ENCODE data around the gene CACNA1D.

CACNA1D gene

GRCh38 chr3:53709256-53709655 is 214.8 kb downstream of the CACNA1D start:
- in situ Hi-C loops (cut with MboI; ENCODE audit: low sequenced_read_pairs, unreplicated experiment): no loop called here
- TF ChIP-seq CTCF (IDR thresholded peaks at IDR 0.05; ENCODE audit: borderline replicate concordance, control extremely low read depth, extremely low read depth, insufficient read depth, missing control alignments): no peak
- DNase-seq (ENCODE audit: low spot score): no peak

GRCh38 chr3:53709860-53710674 is 215.7 kb downstream of the CACNA1D start:
- in situ Hi-C loops (cut with MboI; ENCODE audit: low sequenced_read_pairs, unreplicated experiment): loop anchor here (10.0 kb wide), 1 partner anchor 335 kb away; no protein-coding TSS in a partner anchor
- peak; percentile 75 for TF ChIP-seq CTCF (IDR thresholded peaks at IDR 0.05; ENCODE audit: borderline replicate concordance, control extremely low read depth, extremely low read depth, insufficient read depth, missing control alignments)
- DNase-seq (ENCODE audit: low spot score): peak; percentile 73

- in situ Hi-C loops (cut with MboI; ENCODE audit: low sequenced_read_pairs, unreplicated experiment): loop anchor here (10.0 kb wide), 1 partner anchor 337 kb away; no protein-coding TSS in a partner anchor
- no peak for DNase-seq (ENCODE audit: low spot score)
- TF ChIP-seq CTCF (IDR thresholded peaks at IDR 0.05; ENCODE audit: borderline replicate concordance, control extremely low read depth, extremely low read depth, insufficient read depth, missing control alignments): no peak
Measured at GRCh38 chr3:53711387-53711786, 217.0 kb downstream of the CACNA1D start.

GRCh38 chr3:53712817-53713388 is 218.5 kb downstream of the CACNA1D start:
- in situ Hi-C loops (cut with MboI; ENCODE audit: low sequenced_read_pairs, unreplicated experiment): loop anchor here (10.0 kb wide), 1 partner anchor 338 kb away; no protein-coding TSS in a partner anchor
- no peak for DNase-seq (ENCODE audit: low spot score)
- TF ChIP-seq CTCF (IDR thresholded peaks at IDR 0.05; ENCODE audit: borderline replicate concordance, control extremely low read depth, extremely low read depth, insufficient read depth, missing control alignments): no peak

GRCh38 chr3:53713626-53714025 is 219.2 kb downstream of the CACNA1D start:
- DNase-seq (ENCODE audit: low spot score): no peak
- in situ Hi-C loops (cut with MboI; ENCODE audit: low sequenced_read_pairs, unreplicated experiment): loop anchor here (10.0 kb wide), 1 partner anchor 339 kb away; no protein-coding TSS in a partner anchor
- TF ChIP-seq CTCF (IDR thresholded peaks at IDR 0.05; ENCODE audit: borderline replicate concordance, control extremely low read depth, extremely low read depth, insufficient read depth, missing control alignments): no peak

GRCh38 chr3:53715815-53716483 is 221.5 kb downstream of the CACNA1D start:
- TF ChIP-seq CTCF (IDR thresholded peaks at IDR 0.05; ENCODE audit: borderline replicate concordance, control extremely low read depth, extremely low read depth, insufficient read depth, missing control alignments): no peak
- in situ Hi-C loops (cut with MboI; ENCODE audit: low sequenced_read_pairs, unreplicated experiment): loop anchor here (10.0 kb wide), 1 partner anchor 341 kb away; no protein-coding TSS in a partner anchor
- no peak for DNase-seq (ENCODE audit: low spot score)

All from GM13976 (cell line).